ENCODE measurements around the gene PSMC6.

PSMC6 gene

DNA sequence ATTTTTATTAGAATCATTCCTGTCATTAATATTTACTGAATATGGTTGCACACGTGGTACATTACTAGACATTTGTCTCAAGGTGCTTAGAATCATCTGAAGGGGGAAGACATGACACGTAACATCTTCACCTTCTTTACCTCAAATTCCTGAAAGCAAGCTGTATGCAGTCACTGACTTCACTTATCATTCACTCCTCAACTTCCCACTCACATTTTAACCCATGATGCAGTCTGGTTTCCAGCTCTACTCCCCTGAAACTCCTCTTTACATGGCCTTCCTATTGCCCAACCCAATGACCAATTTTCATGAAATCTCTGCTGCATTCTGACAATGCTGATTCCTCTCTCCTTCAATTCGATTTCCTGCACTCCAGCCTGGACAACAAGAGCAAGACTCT lies 5.8 kb upstream of the PSMC6 start:
- Histone ChIP-seq H3K9me3 (ENCODE audit: control insufficient read depth, insufficient read depth, low read length) (no peaks in the 10 kb centered on the region), H3K4me2 (ENCODE audit: low read length) (peak overlapping the region; percentile 36; the same call in 1 of the 2 replicates), H3K27me3 (ENCODE audit: control insufficient read depth, low read length) (no peaks in the 10 kb centered on the region), H3K9me2 (replicated peaks; ENCODE audit: control insufficient read depth, low read length) (no peaks in the 10 kb centered on the region), H3K36me3 (ENCODE audit: control insufficient read depth, low read length) (no peaks in the 10 kb centered on the region), H3K79me2 (ENCODE audit: control insufficient read depth, low read length) (no peaks in the 10 kb centered on the region; the same call in 1 of the 2 replicates), H3K4me1 (ENCODE audit: control insufficient read depth, low read length) (peaks cover 30% of the 10 kb centered on the region), H3K27ac (ENCODE audit: low read depth, low read length) (no peak overlapping the region), H3F3A (ENCODE audit: control insufficient read depth, insufficient read depth) (peaks cover 6% of the 10 kb centered on the region), H4K20me1 (ENCODE audit: control insufficient read depth, insufficient read depth, low read depth, low read length) (no peaks in the 10 kb centered on the region), H3K4me3 (ENCODE audit: low read length) (no peak overlapping the region)
- TF ChIP-seq, protein P1, sequence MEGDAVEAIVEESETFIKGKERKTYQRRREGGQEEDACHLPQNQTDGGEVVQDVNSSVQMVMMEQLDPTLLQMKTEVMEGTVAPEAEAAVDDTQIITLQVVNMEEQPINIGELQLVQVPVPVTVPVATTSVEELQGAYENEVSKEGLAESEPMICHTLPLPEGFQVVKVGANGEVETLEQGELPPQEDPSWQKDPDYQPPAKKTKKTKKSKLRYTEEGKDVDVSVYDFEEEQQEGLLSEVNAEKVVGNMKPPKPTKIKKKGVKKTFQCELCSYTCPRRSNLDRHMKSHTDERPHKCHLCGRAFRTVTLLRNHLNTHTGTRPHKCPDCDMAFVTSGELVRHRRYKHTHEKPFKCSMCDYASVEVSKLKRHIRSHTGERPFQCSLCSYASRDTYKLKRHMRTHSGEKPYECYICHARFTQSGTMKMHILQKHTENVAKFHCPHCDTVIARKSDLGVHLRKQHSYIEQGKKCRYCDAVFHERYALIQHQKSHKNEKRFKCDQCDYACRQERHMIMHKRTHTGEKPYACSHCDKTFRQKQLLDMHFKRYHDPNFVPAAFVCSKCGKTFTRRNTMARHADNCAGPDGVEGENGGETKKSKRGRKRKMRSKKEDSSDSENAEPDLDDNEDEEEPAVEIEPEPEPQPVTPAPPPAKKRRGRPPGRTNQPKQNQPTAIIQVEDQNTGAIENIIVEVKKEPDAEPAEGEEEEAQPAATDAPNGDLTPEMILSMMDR (IDR thresholded peaks at IDR 0.05; ENCODE audit: low read depth, low read length, poor library complexity, severe bottlenecking) = no peak
- TF ChIP-seq EZH2phosphoT487 (IDR thresholded peaks at IDR 0.05; ENCODE audit: borderline replicate concordance, low read length) = no peak

DNA sequence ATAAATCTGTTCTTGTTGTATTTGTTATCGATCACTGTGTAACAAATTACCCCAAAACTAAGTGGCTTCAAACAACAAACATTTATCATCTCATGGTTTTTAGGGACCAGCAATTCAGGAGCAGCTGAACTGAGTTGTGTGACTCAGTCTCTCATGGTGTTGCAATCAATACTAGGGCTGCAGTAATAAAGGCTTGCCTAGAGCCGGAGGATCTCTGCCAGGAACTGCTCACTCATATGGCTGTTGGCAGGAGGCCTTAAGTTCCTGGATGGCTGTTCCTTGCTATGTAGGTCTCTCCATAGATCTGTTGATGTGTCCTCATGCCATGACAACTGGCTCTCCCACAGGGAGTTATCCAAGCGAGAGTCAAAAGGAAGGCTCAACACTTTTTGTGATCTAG lies 3.8 kb upstream of the PSMC6 start:
- Histone ChIP-seq H3K9me2 (replicated peaks; ENCODE audit: control insufficient read depth, low read length) (no peaks in the 10 kb centered on the region), H3K4me1 (ENCODE audit: control insufficient read depth, low read length) (peaks cover 35% of the 10 kb centered on the region)

DNA sequence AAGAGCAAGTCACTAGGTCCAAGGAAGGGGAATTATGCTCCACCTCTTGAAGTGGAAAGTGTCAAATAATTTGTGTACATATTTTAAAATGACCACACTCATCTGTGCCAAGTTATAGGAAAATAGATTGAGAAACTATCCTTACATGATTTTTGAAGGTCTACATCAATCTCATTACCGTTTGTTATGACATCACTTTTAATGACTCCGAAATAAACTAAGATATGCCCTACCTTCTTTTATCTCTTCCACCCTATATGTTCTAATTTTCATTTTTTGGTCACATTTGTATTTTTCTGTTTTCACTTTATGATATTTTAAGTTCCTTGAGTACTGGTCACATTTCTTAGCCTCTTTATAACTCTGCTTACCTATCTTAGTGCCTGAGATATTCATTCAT lies 3.3 kb upstream of the PSMC6 start:
- Histone ChIP-seq H3K4me2 (ENCODE audit: low read length) (no peak overlapping the region), H3K27ac (ENCODE audit: low read depth, low read length) (no peak overlapping the region)

More for the DNA sequence above, 3.8 kb upstream of the PSMC6 start:
- Histone ChIP-seq H3K79me2 (ENCODE audit: control insufficient read depth, low read length) (peaks cover 15% of the 10 kb centered on the region), H3K9me3 (ENCODE audit: control insufficient read depth, insufficient read depth, low read length) (no peaks in the 10 kb centered on the region), H3K27me3 (ENCODE audit: control insufficient read depth, low read length) (no peaks in the 10 kb centered on the region), H3K4me2 (ENCODE audit: low read length) (no peak overlapping the region), H3F3A (ENCODE audit: control insufficient read depth, insufficient read depth) (peaks cover 3% of the 10 kb centered on the region; the same call in 1 of the 2 replicates), H3K27ac (ENCODE audit: low read depth, low read length) (no peak overlapping the region), H4K20me1 (ENCODE audit: control insufficient read depth, insufficient read depth, low read depth, low read length) (no peaks in the 10 kb centered on the region), H3K4me3 (ENCODE audit: low read length) (no peak overlapping the region), H3K36me3 (ENCODE audit: control insufficient read depth, low read length) (peaks cover 11% of the 10 kb centered on the region)
- TF ChIP-seq EZH2phosphoT487 (IDR thresholded peaks at IDR 0.05; ENCODE audit: borderline replicate concordance, low read length) = no peak
- TF ChIP-seq, protein P1 (IDR thresholded peaks at IDR 0.05; ENCODE audit: low read depth, low read length, poor library complexity, severe bottlenecking) = no peak

More for the DNA sequence above, 3.3 kb upstream of the PSMC6 start:
- no peak overlapping the region for H3K4me3 ChIP-seq (ENCODE audit: low read length)
- H3K4me1 ChIP-seq (ENCODE audit: control insufficient read depth, low read length) = peaks cover 39% of the 10 kb centered on the region
- peaks cover 3% of the 10 kb centered on the region; the same call in 1 of the 2 replicates for H3F3A ChIP-seq (ENCODE audit: control insufficient read depth, insufficient read depth)
- H4K20me1 ChIP-seq (ENCODE audit: control insufficient read depth, insufficient read depth, low read depth, low read length) = no peaks in the 10 kb centered on the region
- H3K27me3 ChIP-seq (ENCODE audit: control insufficient read depth, low read length) = no peaks in the 10 kb centered on the region
- no peaks in the 10 kb centered on the region for H3K9me3 ChIP-seq (ENCODE audit: control insufficient read depth, insufficient read depth, low read length)
- peaks cover 15% of the 10 kb centered on the region for H3K36me3 ChIP-seq (ENCODE audit: control insufficient read depth, low read length)
- TF ChIP-seq, protein P1 (IDR thresholded peaks at IDR 0.05; ENCODE audit: low read depth, low read length, poor library complexity, severe bottlenecking) = no peak
- no peak for TF ChIP-seq EZH2phosphoT487 (IDR thresholded peaks at IDR 0.05; ENCODE audit: borderline replicate concordance, low read length)
- peaks cover 20% of the 10 kb centered on the region for H3K79me2 ChIP-seq (ENCODE audit: control insufficient read depth, low read length)
- no peaks in the 10 kb centered on the region for H3K9me2 ChIP-seq (replicated peaks; ENCODE audit: control insufficient read depth, low read length)
